H1 (cell line): Measurements from ENCODE around the gene IRGC. TPM values are rescaled to one million over a fixed set of nuclear protein-coding genes. Genes with fewer than 3 reads are reported as not detected.

Source experiments
- CTCF ChIA-PET: fragments of 300-600 bp; sonication (Branson Sonifier 250); formaldehyde crosslinking; loops from one replicate; lab custom pipeline; 2021; ENCODE audit not compliant: partially characterized antibody; lab: Charles Lee
- POLR2A ChIA-PET: fragments of 300-600 bp; sonication (Branson Sonifier 250); formaldehyde crosslinking; loops from one replicate; lab custom pipeline; 2021; ENCODE audit warnings: inconsistent platforms; ENCODE audit not compliant: partially characterized antibody; lab: Charles Lee
- DNase-seq, 2 experiments: peaks; one replicate each; pipeline versions ENCODE4 v3.0.0 to v3.0.0-alpha.2; 2010 to 2022; ENCODE audit warnings: low spot score in 2 of 2, low read depth in 1 of 2, mixed read lengths in 1 of 2
- FAIRE-seq: peaks from 2 replicates; lab custom pipeline; 2011; peaks lifted over from hg19 to GRCh38; lab: Jason Lieb, UNC
- H2AFZ ChIP-seq: 2 replicates; pipeline ENCODE4 v1.8.1; 2012; ENCODE audit warnings: low read length, inconsistent platforms
- H2AK5ac ChIP-seq: 2 replicates; pipeline ENCODE4 v1.6.1; 2013; ENCODE audit warnings: low read depth, low read length
- H2BK120ac ChIP-seq: replicated peaks from 2 replicates; pipeline ENCODE3; 2013; ENCODE audit warnings: low read depth, low read length, inconsistent platforms
- H2BK12ac ChIP-seq: 2 replicates; pipeline ENCODE4 v1.6.1; 2013; ENCODE audit warnings: low read depth, low read length
- H2BK15ac ChIP-seq: 2 replicates; pipeline ENCODE4 v1.6.1; 2013; ENCODE audit warnings: low read length
- H2BK20ac ChIP-seq: 2 replicates; pipeline ENCODE4 v1.6.1; 2013; ENCODE audit warnings: low read length
- H2BK5ac ChIP-seq: 2 replicates; pipeline ENCODE4 v1.6.1; 2013; ENCODE audit warnings: low read depth, low read length
- H3K14ac ChIP-seq: 2 replicates; pipeline ENCODE4 v1.6.1; 2013; ENCODE audit warnings: inconsistent platforms; ENCODE audit not compliant: insufficient read length
- H3K18ac ChIP-seq: 2 replicates; pipeline ENCODE4 v1.6.1; 2013; ENCODE audit warnings: low read length; ENCODE audit errors: extremely low read depth
- H3K23ac ChIP-seq: 2 replicates; pipeline ENCODE4 v1.6.1; 2013; ENCODE audit warnings: inconsistent platforms; ENCODE audit not compliant: insufficient read length
- H3K23me2 ChIP-seq: 2 replicates; pipeline ENCODE4 v1.6.1; 2013; ENCODE audit warnings: low read depth, low read length
- H3K27ac ChIP-seq: 2 replicates; pipeline ENCODE4 v1.6.1; 2011; ENCODE audit warnings: low read depth, low read length, inconsistent platforms
- H3K27me3 ChIP-seq, 4 experiments: replicated peaks in 1 of 4; 1 replicate in 1 of 4; 2 replicates in 3 of 4; pipeline versions ENCODE4 v1.6.1 to v1.8.1; 2011 to 2013; ENCODE audit warnings: low read length in 3 of 4, mild to moderate bottlenecking in 3 of 4, inconsistent platforms in 2 of 4, mixed read lengths in 2 of 4, moderate library complexity in 1 of 4; ENCODE audit not compliant: control insufficient read depth in 3 of 4, insufficient read depth in 3 of 4; ENCODE audit errors: extremely low read depth in 1 of 4
- H3K36me3 ChIP-seq, 4 experiments: 2 replicates each; pipeline versions ENCODE4 v1.6.1 to v1.8.1; 2011 to 2013; ENCODE audit warnings: mild to moderate bottlenecking in 4 of 4, low read length in 3 of 4, moderate library complexity in 2 of 4, control low read depth in 1 of 4, inconsistent platforms in 1 of 4; ENCODE audit not compliant: insufficient read depth in 4 of 4, control insufficient read depth in 2 of 4
- H3K4ac ChIP-seq: replicated peaks from 2 replicates; pipeline ENCODE3; 2013; ENCODE audit warnings: low read length, low read depth, mixed read lengths, inconsistent platforms; ENCODE audit not compliant: insufficient read length
- H3K4me1 ChIP-seq, 4 experiments: replicated peaks in 1 of 4; 1 replicate in 1 of 4; 2 replicates in 3 of 4; pipeline versions ENCODE4 v1.6.1 to v1.8.1; 2011 to 2013; ENCODE audit warnings: low read length in 3 of 4, inconsistent platforms in 2 of 4, mixed read lengths in 1 of 4; ENCODE audit not compliant: insufficient read depth in 4 of 4, control insufficient read depth in 3 of 4
- H3K4me2 ChIP-seq, 2 experiments: 2 replicates each; pipeline versions ENCODE4 v1.6.1 to v1.8.1; 2011 to 2013; ENCODE audit warnings: low read depth in 2 of 2, low read length in 2 of 2, control low read depth in 1 of 2, inconsistent platforms in 1 of 2, mild to moderate bottlenecking in 1 of 2; ENCODE audit not compliant: insufficient read depth in 1 of 2
- H3K4me3 ChIP-seq, 4 experiments: fragments of 200-600, 300-600 bp in 1 of 4; sonication (generic), shearing (Covaris generic), sonication (Bioruptor Twin) in 1 of 4; 2 replicates each; pipeline versions ENCODE4 v1.5.1 to v1.8.1; 2011 to 2016; ENCODE audit warnings: low read length in 4 of 4, low read depth in 3 of 4, control low read depth in 2 of 4, inconsistent platforms in 2 of 4, mild to moderate bottlenecking in 2 of 4, mixed read lengths in 1 of 4, moderate library complexity in 1 of 4; ENCODE audit not compliant: insufficient read depth in 2 of 4; ENCODE audit errors: extremely low read depth in 1 of 4
- H3K56ac ChIP-seq: replicated peaks from 2 replicates; pipeline ENCODE3; 2013; ENCODE audit warnings: low read depth, mild to moderate bottlenecking, mixed read lengths, low read length, inconsistent platforms; ENCODE audit not compliant: insufficient read length
- H3K79me1 ChIP-seq: 2 replicates; pipeline ENCODE4 v1.6.1; 2013; ENCODE audit warnings: low read depth, low read length, control low read depth
- H3K79me2 ChIP-seq, 2 experiments: 2 replicates each; pipeline versions ENCODE4 v1.6.1 to v1.8.1; 2012 to 2013; ENCODE audit warnings: low read length in 2 of 2, mild to moderate bottlenecking in 2 of 2, inconsistent platforms in 1 of 2; ENCODE audit not compliant: insufficient read depth in 2 of 2, control insufficient read depth in 1 of 2
- H3K9ac ChIP-seq, 4 experiments: replicated peaks in 1 of 4; 1 replicate in 1 of 4; 2 replicates in 3 of 4; pipeline versions ENCODE4 v1.6.1 to v1.8.1; 2011 to 2013; ENCODE audit warnings: low read depth in 3 of 4, low read length in 3 of 4, control low read depth in 2 of 4, mild to moderate bottlenecking in 2 of 4, moderate library complexity in 2 of 4, inconsistent platforms in 1 of 4; ENCODE audit errors: extremely low read depth in 1 of 4
- H3K9me3 ChIP-seq, 2 experiments: 2 replicates each; pipeline versions ENCODE4 v1.6.1 to v1.8.1; 2012 to 2013; ENCODE audit warnings: mild to moderate bottlenecking in 2 of 2, moderate library complexity in 2 of 2, control low read depth in 1 of 2, inconsistent platforms in 1 of 2, low read depth in 1 of 2, low read length in 1 of 2, mixed read lengths in 1 of 2; ENCODE audit not compliant: insufficient read depth in 2 of 2
- H4K20me1 ChIP-seq, 2 experiments: replicated peaks in 1 of 2; 2 replicates each; pipeline versions ENCODE3 to v1.8.1; 2011 to 2013; ENCODE audit warnings: inconsistent platforms in 2 of 2, low read length in 2 of 2, mild to moderate bottlenecking in 1 of 2; ENCODE audit not compliant: insufficient read depth in 2 of 2, control insufficient read depth in 1 of 2
- H4K5ac ChIP-seq: 2 replicates; pipeline ENCODE4 v1.6.1; 2013; ENCODE audit warnings: low read length, low read depth, mixed read lengths, inconsistent platforms; ENCODE audit not compliant: insufficient read length
- H4K8ac ChIP-seq: 2 replicates; pipeline ENCODE4 v1.8.0; 2013; ENCODE audit warnings: mild to moderate bottlenecking, moderate library complexity, low read length, inconsistent platforms; ENCODE audit not compliant: insufficient read depth; ENCODE audit errors: extremely low read depth
- H4K91ac ChIP-seq: replicated peaks from 2 replicates; pipeline ENCODE3; 2013; ENCODE audit warnings: low read length, mixed read lengths, inconsistent platforms; ENCODE audit not compliant: insufficient read length
- POU5F1 ChIP-seq: IDR thresholded peaks from 2 replicates; pipeline ENCODE4 v1.6.1; 2011; ENCODE audit warnings: low read depth, mild to moderate bottlenecking, low read length, moderate library complexity
- RAD21 ChIP-seq, 2 experiments: IDR thresholded peaks in 1 of 2; conservative IDR thresholded peaks in 1 of 2; 2 replicates each; pipeline ENCODE4 v1.6.1; 2011; ENCODE audit warnings: low read depth in 2 of 2, low read length in 2 of 2, improper control_type of control experiment in 1 of 2, inconsistent platforms in 1 of 2, mild to moderate bottlenecking in 1 of 2, moderate library complexity in 1 of 2
- RBBP5 ChIP-seq: IDR thresholded peaks from 2 replicates; pipeline ENCODE4 v1.7.1; 2012; ENCODE audit warnings: low read depth, mild to moderate bottlenecking, inconsistent platforms, low read length, moderate library complexity, borderline replicate concordance
- SIRT6 ChIP-seq: IDR thresholded peaks from one replicate; pipeline ENCODE4 v1.7.1; 2012; ENCODE audit warnings: low read length, inconsistent platforms
- SP4 ChIP-seq: IDR thresholded peaks from 2 replicates; pipeline ENCODE4 v1.6.1; 2012; ENCODE audit warnings: low read length, inconsistent platforms
- ZNF274 ChIP-seq: IDR thresholded peaks from 2 replicates; pipeline ENCODE4 v1.7.0; 2012; ENCODE audit warnings: low read length, borderline replicate concordance; ENCODE audit errors: extremely low read depth
- WGBS, 2 experiments: shearing (Covaris generic) in 1 of 2; methylation state at CpG; one replicate each; pipeline versions ENCODE4 v1.1.6 to v1.1.7; 2013 to 2015; ENCODE audit warnings: low lambda C conversion rate in 2 of 2, mixed read lengths in 2 of 2, inconsistent platforms in 1 of 2, low coverage in 1 of 2, missing lambda C conversion rate in 1 of 2; ENCODE audit not compliant: insufficient replicate concordance in 2 of 2, insufficient coverage in 1 of 2, insufficient read length in 1 of 2; ENCODE audit errors: extremely low coverage in 1 of 2, missing lambda C conversion rate in 1 of 2; 5-methylcytosine and 5-hydroxymethylcytosine counted together
- polyA plus RNA-seq, 7 experiments: library from polyadenylated mRNA; depleted of rRNA in 3 of 7; stranded (reverse) in 5 of 7; unstranded in 2 of 7; fragments of >200 nt in 5 of 7; fragments of 200-250 nt in 2 of 7; gene quantifications; 1 replicate in 5 of 7; 2 replicates in 1 of 7; 4 replicates in 1 of 7; pipeline versions ENCODE4 v1.2.1 to v1.2.3, GENCODE V29; 2011 to 2013; ENCODE audit warnings: missing spikeins in 2 of 7, mixed read lengths in 2 of 7
- total RNA-seq: library from RNA; stranded (reverse); fragmentation: NEBNext Ultra II Directional; extraction: Animal tissue kit (Norgen Biotek cat#: 25700); gene quantifications from 2 replicates; pipeline ENCODE4 v1.2.1, GENCODE V29; 2021

IRGC gene
- total and polyA plus RNA-seq, 2 of the 8 experiments (the other 6 are each of a cell fraction or from before 2014, with no cell fraction given) = not detected

- H3K4me2 ChIP-seq = no peak overlapping the region
- no peak for DNase-seq
- H2AK5ac ChIP-seq = no peak overlapping the region
- H2AFZ ChIP-seq = no peak overlapping the region
- no peak overlapping the region for H4K8ac ChIP-seq
- ChIA-PET POLR2A (no interaction called here), CTCF (interaction anchor here (30.4 kb wide), 1 partner anchor 31 kb away, joined by 703 read pairs; the partner anchor contains the start of gene KCNN4)
- H3K23me2 ChIP-seq = no peaks in the 10 kb centered on the region; the same call in 1 of the 2 replicates
- no peak overlapping the region for H2BK120ac ChIP-seq
- H3K18ac ChIP-seq = no peak overlapping the region
- H3K27me3 ChIP-seq = no peaks in the 10 kb centered on the region
- H2BK12ac ChIP-seq = no peak overlapping the region
- no peak overlapping the region for H3K14ac ChIP-seq
- H3K27ac ChIP-seq = no peak overlapping the region
- no peak overlapping the region for H2BK20ac ChIP-seq
- no peak for TF ChIP-seq SP4
- no peak for TF ChIP-seq SIRT6
- TF ChIP-seq RAD21 (IDR thresholded peaks at IDR 0.05 in 1 of 2, conservative IDR thresholded peaks at IDR 0.05 in 1 of 2; ENCODE audit: low read depth in 2 of 2, low read length in 2 of 2) = no peak
- TF ChIP-seq RBBP5 = no peak
- no peak for TF ChIP-seq ZNF274
- TF ChIP-seq POU5F1 = no peak
- H3K56ac ChIP-seq = no peak overlapping the region
- peaks cover 3% of the 10 kb centered on the region; the same call in 1 of the 2 replicates for H3K79me1 ChIP-seq
- no peak for FAIRE-seq
- no peak overlapping the region for H2BK5ac ChIP-seq
- peaks cover 20 to 44% (median 32%) of the 10 kb centered on the region in 4 experiments for H3K36me3 ChIP-seq
- H3K23ac ChIP-seq = no peak overlapping the region
- no peak overlapping the region for H4K91ac ChIP-seq
- no peak overlapping the region for H3K4ac ChIP-seq
- no peaks in the 10 kb centered on the region for H3K4me1 ChIP-seq
- H3K9me3 ChIP-seq = no peaks in the 10 kb centered on the region
- WGBS, 2 experiments = 90% methylated on average over 4 of the region's 4 CpGs; no CpG with 5 or more reads in 1 of the 2 experiments
- no peak overlapping the region for H3K4me3 ChIP-seq
- no peak overlapping the region for H4K5ac ChIP-seq
- H4K20me1 ChIP-seq = no peaks in the 10 kb centered on the region
- no peak overlapping the region for H2BK15ac ChIP-seq
- no peak overlapping the region for H3K9ac ChIP-seq
- H3K79me2 ChIP-seq = peaks cover 0 to 13% of the 10 kb centered on the region in 2 experiments; a peak in 1 of 4 replicates
Measured at GRCh38 chr19:43748205-43748594, 32.3 kb downstream of the IRGC start.
